Measurements from ENCODE around the gene PRPS1.

Gene PRPS1

GRCh38 chrX:107627838-107628661 is at the start of gene PRPS1:
Gene PRPS1, plus strand, starts transcription at chrX:107628510. Its CDS starts 119 bp downstream, at chrX:107628629.
- TF ChIP-seq GATA3 (IDR thresholded peaks at IDR 0.05; ENCODE audit: low read depth, low read length) (no peak), GATA2 (IDR thresholded peaks at IDR 0.05; ENCODE audit: low read depth, low read length) (no peak)

GRCh38 chrX:107579956-107580355 is 48.4 kb upstream of the PRPS1 start:
- TF ChIP-seq GATA2 (IDR thresholded peaks at IDR 0.05; ENCODE audit: low read depth, low read length) (no peak), GATA3 (IDR thresholded peaks at IDR 0.05; ENCODE audit: low read depth, low read length) (no peak)

- no peak for TF ChIP-seq GATA2 (IDR thresholded peaks at IDR 0.05; ENCODE audit: low read depth, low read length)
- no peak for TF ChIP-seq GATA3 (IDR thresholded peaks at IDR 0.05; ENCODE audit: low read depth, low read length)
These were observed 46.4 kb upstream of the PRPS1 start for GRCh38 chrX:107581923-107582322.

GRCh38 chrX:107589243-107589642 is 39.1 kb upstream of the PRPS1 start:
- TF ChIP-seq GATA3 (IDR thresholded peaks at IDR 0.05; ENCODE audit: low read depth, low read length) (no peak), GATA2 (IDR thresholded peaks at IDR 0.05; ENCODE audit: low read depth, low read length) (no peak)

- TF ChIP-seq GATA2 (IDR thresholded peaks at IDR 0.05; ENCODE audit: low read depth, low read length) (no peak), GATA3 (IDR thresholded peaks at IDR 0.05; ENCODE audit: low read depth, low read length) (no peak)
These were observed 31.7 kb upstream of the PRPS1 start for GRCh38 chrX:107596651-107597050.

DNA sequence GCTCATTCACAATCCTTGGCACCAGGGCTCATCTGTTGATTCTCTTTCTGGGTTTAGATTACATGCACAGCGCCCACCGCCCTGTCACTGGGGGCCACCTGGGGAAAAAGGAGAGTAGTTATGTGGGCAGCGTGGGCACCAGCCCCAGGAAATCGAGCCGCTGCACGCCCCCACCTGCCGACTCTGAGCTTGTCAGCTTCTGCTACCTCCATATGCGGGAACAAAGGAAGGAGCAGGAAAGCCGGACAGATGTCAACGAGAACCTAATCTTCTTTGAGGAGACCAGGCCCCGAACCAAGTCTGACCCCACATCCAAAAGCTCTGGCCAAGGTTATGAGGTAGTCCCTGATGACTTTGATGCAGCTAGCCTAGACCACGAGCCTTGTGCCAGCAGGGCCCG is 31.0 kb upstream of the PRPS1 start:
- TF ChIP-seq GATA3 (IDR thresholded peaks at IDR 0.05; ENCODE audit: low read depth, low read length) (no peak), GATA2 (IDR thresholded peaks at IDR 0.05; ENCODE audit: low read depth, low read length) (no peak)

GRCh38 chrX:107597791-107598190 is 30.5 kb upstream of the PRPS1 start:
- no peak for TF ChIP-seq GATA2 (IDR thresholded peaks at IDR 0.05; ENCODE audit: low read depth, low read length)
- no peak for TF ChIP-seq GATA3 (IDR thresholded peaks at IDR 0.05; ENCODE audit: low read depth, low read length)

GRCh38 chrX:107599450-107599861 is 28.9 kb upstream of the PRPS1 start:
- TF ChIP-seq GATA3 (IDR thresholded peaks at IDR 0.05; ENCODE audit: low read depth, low read length) (no peak), GATA2 (IDR thresholded peaks at IDR 0.05; ENCODE audit: low read depth, low read length) (no peak)

GRCh38 chrX:107600366-107600765 is 27.9 kb upstream of the PRPS1 start:
- TF ChIP-seq GATA3 (IDR thresholded peaks at IDR 0.05; ENCODE audit: low read depth, low read length) (no peak), GATA2 (IDR thresholded peaks at IDR 0.05; ENCODE audit: low read depth, low read length) (no peak)

DNA sequence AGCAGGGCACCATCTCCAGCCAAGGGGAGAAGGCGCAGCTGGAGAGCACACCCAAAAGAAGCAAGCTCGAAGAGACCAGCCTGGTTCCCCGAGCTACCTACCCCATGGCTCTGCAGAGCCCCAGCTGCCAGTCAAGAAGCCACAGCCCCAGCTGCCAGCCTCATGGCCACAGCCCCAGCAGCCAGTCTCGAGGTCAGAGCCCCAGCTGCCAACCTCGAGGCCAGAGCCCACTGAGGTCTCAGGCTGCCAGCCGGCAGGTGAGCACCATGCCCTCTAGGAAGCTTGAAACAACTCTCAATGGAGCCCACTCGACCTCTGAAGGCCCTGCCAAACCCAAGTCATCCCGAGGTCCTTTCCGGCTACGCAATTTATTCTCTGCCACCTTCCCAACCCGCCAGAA is 27.0 kb upstream of the PRPS1 start:
- no peak for TF ChIP-seq GATA2 (IDR thresholded peaks at IDR 0.05; ENCODE audit: low read depth, low read length)

- TF ChIP-seq GATA2 (IDR thresholded peaks at IDR 0.05; ENCODE audit: low read depth, low read length), result no peak
- TF ChIP-seq GATA3 (IDR thresholded peaks at IDR 0.05; ENCODE audit: low read depth, low read length), result no peak
These were observed 26.6 kb upstream of the PRPS1 start for GRCh38 chrX:107601759-107602158.

GRCh38 chrX:107602694-107603239 is 25.5 kb upstream of the PRPS1 start:
- TF ChIP-seq GATA2 (IDR thresholded peaks at IDR 0.05; ENCODE audit: low read depth, low read length) (no peak), GATA3 (IDR thresholded peaks at IDR 0.05; ENCODE audit: low read depth, low read length) (no peak)

DNA sequence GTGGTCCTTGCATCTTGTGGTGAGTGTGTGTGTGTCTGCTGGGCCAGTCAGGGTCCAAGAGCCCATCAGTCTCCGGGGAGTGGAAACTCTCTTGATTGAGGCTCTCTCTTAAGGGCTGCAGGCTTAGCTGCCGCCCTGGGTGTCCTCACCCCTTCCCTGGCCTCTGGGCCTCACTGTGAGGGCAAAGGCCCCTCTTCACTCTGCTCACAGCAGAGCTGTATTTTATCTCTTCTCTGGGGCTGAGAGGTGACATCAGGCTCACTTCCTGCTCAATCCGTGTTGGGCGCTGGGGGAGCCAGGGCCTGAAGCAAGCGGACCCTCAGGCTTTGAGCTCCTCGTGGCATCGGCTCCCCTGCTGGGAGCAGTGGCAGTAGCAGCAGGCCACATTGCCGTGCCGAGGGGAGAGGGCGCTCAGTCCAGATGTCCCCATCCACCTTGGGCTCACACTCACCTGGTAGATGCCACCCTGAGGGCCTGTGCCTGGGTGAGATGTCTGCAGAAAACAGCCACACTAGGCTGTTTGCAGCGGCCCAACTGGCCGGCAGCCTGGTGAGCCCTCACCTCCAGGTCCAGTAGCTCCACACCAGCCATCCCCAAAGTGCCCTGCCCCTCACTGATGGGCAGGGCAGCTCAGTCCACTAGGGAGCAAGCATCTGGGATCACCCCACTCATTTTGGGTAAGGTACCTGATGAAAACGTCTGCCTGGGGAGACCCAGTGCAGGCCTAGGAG is 24.7 kb upstream of the PRPS1 start:
- TF ChIP-seq GATA2 (IDR thresholded peaks at IDR 0.05; ENCODE audit: low read depth, low read length) (no peak), GATA3 (IDR thresholded peaks at IDR 0.05; ENCODE audit: low read depth, low read length) (no peak)

DNA sequence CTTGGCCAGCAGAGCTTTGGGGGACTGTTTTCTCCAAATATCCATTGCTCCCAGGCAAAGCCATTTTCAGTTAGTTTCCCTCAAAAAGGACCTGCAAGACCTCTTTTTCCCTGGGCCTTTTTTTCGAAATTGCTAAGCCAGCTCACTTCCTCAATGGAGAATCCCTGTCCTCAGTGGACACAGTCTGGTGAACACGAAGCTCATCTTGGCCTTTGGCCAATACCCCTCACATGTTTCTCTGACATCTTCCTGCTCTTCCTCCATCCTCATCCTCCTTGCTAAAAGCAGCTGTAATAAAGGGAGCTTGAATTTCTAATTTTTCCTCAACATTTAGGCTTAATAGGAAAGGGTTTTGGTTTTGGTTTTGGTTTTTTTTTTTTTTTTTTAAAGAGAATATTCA is 17.6 kb upstream of the PRPS1 start:
- TF ChIP-seq GATA2 (IDR thresholded peaks at IDR 0.05; ENCODE audit: low read depth, low read length) (no peak), GATA3 (IDR thresholded peaks at IDR 0.05; ENCODE audit: low read depth, low read length) (no peak)

- TF ChIP-seq GATA2 (IDR thresholded peaks at IDR 0.05; ENCODE audit: low read depth, low read length) (no peak), GATA3 (IDR thresholded peaks at IDR 0.05; ENCODE audit: low read depth, low read length) (no peak)
These were observed 8.4 kb upstream of the PRPS1 start for GRCh38 chrX:107619885-107620322.

All from SH-SY5Y (cell line).